Measurements from ENCODE around the gene CROT. TPM values are rescaled to one million over a fixed set of nuclear protein-coding genes. Genes with fewer than 3 reads are reported as not detected.

Gene CROT
- total and polyA plus RNA-seq, 2 donors from 2014 or later: 17.0 to 23.2 TPM

- intact Hi-C loops (cut with DNase I): no loop called here
- H3K4me1 ChIP-seq (ENCODE audit: control insufficient read depth in 2 of 3, insufficient read depth in 2 of 3, low read depth in 1 of 3, low read length in 3 of 3): peaks cover 2 to 6% (median 3%) of the 10 kb centered on the region in 3 donors
- TF ChIP-seq, protein P1, sequence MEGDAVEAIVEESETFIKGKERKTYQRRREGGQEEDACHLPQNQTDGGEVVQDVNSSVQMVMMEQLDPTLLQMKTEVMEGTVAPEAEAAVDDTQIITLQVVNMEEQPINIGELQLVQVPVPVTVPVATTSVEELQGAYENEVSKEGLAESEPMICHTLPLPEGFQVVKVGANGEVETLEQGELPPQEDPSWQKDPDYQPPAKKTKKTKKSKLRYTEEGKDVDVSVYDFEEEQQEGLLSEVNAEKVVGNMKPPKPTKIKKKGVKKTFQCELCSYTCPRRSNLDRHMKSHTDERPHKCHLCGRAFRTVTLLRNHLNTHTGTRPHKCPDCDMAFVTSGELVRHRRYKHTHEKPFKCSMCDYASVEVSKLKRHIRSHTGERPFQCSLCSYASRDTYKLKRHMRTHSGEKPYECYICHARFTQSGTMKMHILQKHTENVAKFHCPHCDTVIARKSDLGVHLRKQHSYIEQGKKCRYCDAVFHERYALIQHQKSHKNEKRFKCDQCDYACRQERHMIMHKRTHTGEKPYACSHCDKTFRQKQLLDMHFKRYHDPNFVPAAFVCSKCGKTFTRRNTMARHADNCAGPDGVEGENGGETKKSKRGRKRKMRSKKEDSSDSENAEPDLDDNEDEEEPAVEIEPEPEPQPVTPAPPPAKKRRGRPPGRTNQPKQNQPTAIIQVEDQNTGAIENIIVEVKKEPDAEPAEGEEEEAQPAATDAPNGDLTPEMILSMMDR (IDR thresholded peaks at IDR 0.05; ENCODE audit: borderline replicate concordance, extremely low read depth, insufficient read depth): no peak
- no peak overlapping the region for H3K27ac ChIP-seq (ENCODE audit: low read depth in 2 of 2, low read length in 2 of 2)
- DNase-seq: no peak
- H3K9ac ChIP-seq (ENCODE audit: low read length in 3 of 3): no peak overlapping the region
- H3K27me3 ChIP-seq (ENCODE audit: control insufficient read depth, insufficient read depth, low read length): no peaks in the 10 kb centered on the region
- no peak for FAIRE-seq
- H3K4me3 ChIP-seq (ENCODE audit: low read length in 3 of 3): no peak overlapping the region
- H3K36me3 ChIP-seq (ENCODE audit: control insufficient read depth in 2 of 3, insufficient read depth in 3 of 3, low read length in 3 of 3): no peaks in the 10 kb centered on the region
- H3K9me3 ChIP-seq (ENCODE audit: control insufficient read depth in 2 of 3, insufficient read depth in 1 of 3, low read length in 3 of 3): no peaks in the 10 kb centered on the region
Observed at GRCh38 chr7:87342231-87342630, 3.2 kb upstream of the CROT start.

DNA sequence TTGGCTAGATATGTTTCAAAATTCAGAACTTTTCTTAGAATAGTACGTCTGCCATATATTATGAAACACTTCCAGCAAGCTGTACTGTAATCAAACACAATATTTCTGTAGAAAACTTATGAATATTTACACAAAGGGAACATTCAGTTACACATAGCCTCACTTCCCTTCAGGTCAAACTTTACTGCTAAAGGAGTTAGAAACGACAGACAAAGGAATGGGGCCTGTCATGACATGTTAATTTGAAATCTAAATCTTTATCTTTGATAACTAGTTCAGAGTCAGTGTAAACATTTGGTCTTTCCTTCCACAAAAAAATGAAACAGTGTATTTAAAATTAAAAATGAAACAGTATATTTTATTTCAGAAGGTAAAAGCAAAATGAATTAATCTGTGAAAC lies 1.0 kb upstream of the CROT start:
- intact Hi-C loops (cut with DNase I): no loop called here
- no peak overlapping the region for H3K27ac ChIP-seq (ENCODE audit: low read depth in 2 of 2, low read length in 2 of 2)
- peak; percentile 23 for FAIRE-seq

GRCh38 chr7:87345962-87346371 lies 503 bp downstream of the CROT start:
- no peak for FAIRE-seq

More for the DNA sequence above, 1.0 kb upstream of the CROT start:
- Histone ChIP-seq H3K4me3 (ENCODE audit: low read length in 3 of 3) (peak overlapping the region; percentile 79 to 91 (median 82)), H3K36me3 (ENCODE audit: control insufficient read depth in 2 of 3, insufficient read depth in 3 of 3, low read length in 3 of 3) (no peaks in the 10 kb centered on the region), H3K9me3 (ENCODE audit: control insufficient read depth in 2 of 3, insufficient read depth in 1 of 3, low read length in 3 of 3) (no peaks in the 10 kb centered on the region), H3K27me3 (ENCODE audit: control insufficient read depth, insufficient read depth, low read length) (no peaks in the 10 kb centered on the region), H3K4me1 (ENCODE audit: control insufficient read depth in 2 of 3, insufficient read depth in 2 of 3, low read depth in 1 of 3, low read length in 3 of 3) (peaks cover 2 to 6% (median 3%) of the 10 kb centered on the region in 3 donors), H3K9ac (ENCODE audit: low read length in 3 of 3) (peak overlapping the region in 2 of 3 donors; percentile 64 to 70)
- TF ChIP-seq, protein P1 (IDR thresholded peaks at IDR 0.05; ENCODE audit: borderline replicate concordance, extremely low read depth, insufficient read depth): no peak
- DNase-seq: peak in 1 of 5 donors; percentile 20

More at GRCh38 chr7:87345962-87346371, 503 bp downstream of the CROT start:
- H3K9me3 ChIP-seq (ENCODE audit: control insufficient read depth in 2 of 3, insufficient read depth in 1 of 3, low read length in 3 of 3): no peaks in the 10 kb centered on the region
- no peak for DNase-seq
- H3K4me3 ChIP-seq (ENCODE audit: low read length in 3 of 3): peak overlapping the region; percentile 84 to 91 (median 90)
- intact Hi-C loops (cut with DNase I): no loop called here
- peaks cover 2 to 6% (median 3%) of the 10 kb centered on the region in 3 donors for H3K4me1 ChIP-seq (ENCODE audit: control insufficient read depth in 2 of 3, insufficient read depth in 2 of 3, low read depth in 1 of 3, low read length in 3 of 3)
- H3K27ac ChIP-seq (ENCODE audit: low read depth in 2 of 2, low read length in 2 of 2): peak overlapping the region in 1 of 2 donors; percentile 79
- peaks cover 0 to 7% (median 0%) of the 10 kb centered on the region in 3 donors for H3K36me3 ChIP-seq (ENCODE audit: control insufficient read depth in 2 of 3, insufficient read depth in 3 of 3, low read length in 3 of 3)
- peak overlapping the region; percentile 78 to 81 (median 79) for H3K9ac ChIP-seq (ENCODE audit: low read length in 3 of 3)
- TF ChIP-seq, protein P1 (IDR thresholded peaks at IDR 0.05; ENCODE audit: borderline replicate concordance, extremely low read depth, insufficient read depth): no peak
- H3K27me3 ChIP-seq (ENCODE audit: control insufficient read depth, insufficient read depth, low read length): no peaks in the 10 kb centered on the region

All from kidney (tissue), 14 donors.